ENCODE measurements around the gene MAN2A1.

Gene MAN2A1

DNA sequence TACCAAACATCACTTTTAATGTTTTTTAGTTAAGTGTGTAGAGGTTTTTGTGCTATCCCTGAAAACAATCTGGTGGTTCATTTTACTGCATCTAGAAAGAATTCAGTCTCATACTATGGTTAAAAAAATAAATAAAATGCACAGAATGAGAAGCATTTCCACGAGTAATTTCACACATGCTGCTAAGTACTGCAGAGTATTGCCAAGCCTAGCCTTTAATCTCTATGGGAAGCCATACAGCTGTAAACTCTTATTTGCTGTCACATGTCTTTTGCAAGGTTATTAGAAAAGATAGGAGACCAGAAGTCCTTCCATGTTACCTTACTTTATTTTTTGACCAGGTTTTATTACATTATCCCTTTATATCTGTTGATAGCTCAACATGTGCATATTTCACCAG is 37.6 kb upstream of the MAN2A1 start:
- TF ChIP-seq, protein P1, sequence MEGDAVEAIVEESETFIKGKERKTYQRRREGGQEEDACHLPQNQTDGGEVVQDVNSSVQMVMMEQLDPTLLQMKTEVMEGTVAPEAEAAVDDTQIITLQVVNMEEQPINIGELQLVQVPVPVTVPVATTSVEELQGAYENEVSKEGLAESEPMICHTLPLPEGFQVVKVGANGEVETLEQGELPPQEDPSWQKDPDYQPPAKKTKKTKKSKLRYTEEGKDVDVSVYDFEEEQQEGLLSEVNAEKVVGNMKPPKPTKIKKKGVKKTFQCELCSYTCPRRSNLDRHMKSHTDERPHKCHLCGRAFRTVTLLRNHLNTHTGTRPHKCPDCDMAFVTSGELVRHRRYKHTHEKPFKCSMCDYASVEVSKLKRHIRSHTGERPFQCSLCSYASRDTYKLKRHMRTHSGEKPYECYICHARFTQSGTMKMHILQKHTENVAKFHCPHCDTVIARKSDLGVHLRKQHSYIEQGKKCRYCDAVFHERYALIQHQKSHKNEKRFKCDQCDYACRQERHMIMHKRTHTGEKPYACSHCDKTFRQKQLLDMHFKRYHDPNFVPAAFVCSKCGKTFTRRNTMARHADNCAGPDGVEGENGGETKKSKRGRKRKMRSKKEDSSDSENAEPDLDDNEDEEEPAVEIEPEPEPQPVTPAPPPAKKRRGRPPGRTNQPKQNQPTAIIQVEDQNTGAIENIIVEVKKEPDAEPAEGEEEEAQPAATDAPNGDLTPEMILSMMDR (IDR thresholded peaks at IDR 0.05; ENCODE audit: extremely low read depth, missing control alignments) = no peak
- DNase-seq (ENCODE audit: low spot score) = no peak

DNA sequence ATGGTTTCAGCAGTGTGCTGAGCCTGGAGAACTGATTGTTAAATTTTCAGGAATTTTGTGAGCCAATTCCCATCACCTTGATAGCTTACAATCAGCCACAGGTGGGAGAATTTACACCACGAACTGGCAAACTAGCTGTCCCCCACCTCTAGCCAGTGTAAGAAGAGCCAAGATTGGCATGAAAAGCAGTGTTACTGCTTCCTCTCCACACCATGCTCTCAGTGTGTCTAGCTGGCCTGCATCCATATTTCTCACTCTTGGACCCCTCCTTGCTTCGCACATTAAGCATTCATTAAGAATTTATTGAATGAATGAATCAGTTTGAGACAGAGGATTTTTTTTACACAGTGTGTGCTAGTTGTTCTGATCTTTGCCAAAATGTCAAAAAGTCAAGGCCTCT is 36.7 kb upstream of the MAN2A1 start:
- no peak for DNase-seq (ENCODE audit: low spot score)
- TF ChIP-seq, protein P1 (IDR thresholded peaks at IDR 0.05; ENCODE audit: extremely low read depth, missing control alignments) = no peak

DNA sequence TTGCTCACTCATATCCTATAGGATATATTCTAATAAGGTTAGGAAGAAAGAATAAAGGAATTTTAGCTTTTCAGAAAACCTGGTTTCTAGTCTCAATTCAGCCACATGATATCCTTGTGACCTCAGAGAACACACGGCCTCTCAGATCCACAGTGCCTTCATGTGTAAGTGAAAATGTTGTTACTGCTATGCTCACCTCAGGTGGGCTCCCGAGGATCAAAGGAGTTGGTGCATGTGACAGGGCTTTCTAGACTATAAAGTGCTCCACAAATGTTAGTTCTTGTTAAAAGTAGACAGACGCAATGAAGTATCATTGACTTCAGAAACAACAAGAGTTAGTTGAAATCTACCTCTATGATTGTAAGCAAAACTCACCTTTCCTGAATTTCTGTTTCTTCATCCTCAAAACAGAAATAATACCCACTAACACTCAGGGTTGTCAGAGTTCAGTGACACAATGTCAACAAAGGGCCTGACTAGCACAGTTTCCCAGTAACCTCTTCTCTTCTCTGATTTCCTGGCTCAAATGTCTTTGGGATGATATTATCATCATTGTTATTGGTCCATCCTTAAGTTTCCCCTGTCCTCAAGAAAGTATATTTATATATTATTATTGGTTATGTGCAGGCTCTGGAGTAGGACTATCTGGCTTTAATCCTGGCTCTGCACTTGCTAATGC is 36.0 kb upstream of the MAN2A1 start:
- DNase-seq (ENCODE audit: low spot score) = no peak
- TF ChIP-seq, protein P1 (IDR thresholded peaks at IDR 0.05; ENCODE audit: extremely low read depth, missing control alignments) = no peak

DNA sequence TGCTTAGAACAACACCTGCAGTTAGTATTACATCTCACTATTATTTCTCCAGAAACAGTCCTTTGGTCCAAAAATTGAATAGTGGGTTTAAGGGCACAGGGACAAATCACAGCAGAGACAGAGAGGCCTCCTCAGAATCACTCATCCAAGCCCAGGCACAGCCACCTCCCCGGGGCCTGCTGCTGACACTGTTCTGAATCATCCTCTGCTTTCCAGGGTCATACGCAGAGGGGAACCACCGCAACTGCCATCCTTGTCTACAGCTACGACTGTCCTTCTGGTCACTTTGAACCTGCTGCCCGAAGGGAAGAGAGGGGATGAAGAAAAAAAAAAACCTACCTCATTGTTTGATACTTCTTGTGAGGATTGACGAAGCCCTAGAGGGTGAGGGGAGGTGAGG is 35.3 kb upstream of the MAN2A1 start:
- DNase-seq (ENCODE audit: low spot score) = no peak

DNA sequence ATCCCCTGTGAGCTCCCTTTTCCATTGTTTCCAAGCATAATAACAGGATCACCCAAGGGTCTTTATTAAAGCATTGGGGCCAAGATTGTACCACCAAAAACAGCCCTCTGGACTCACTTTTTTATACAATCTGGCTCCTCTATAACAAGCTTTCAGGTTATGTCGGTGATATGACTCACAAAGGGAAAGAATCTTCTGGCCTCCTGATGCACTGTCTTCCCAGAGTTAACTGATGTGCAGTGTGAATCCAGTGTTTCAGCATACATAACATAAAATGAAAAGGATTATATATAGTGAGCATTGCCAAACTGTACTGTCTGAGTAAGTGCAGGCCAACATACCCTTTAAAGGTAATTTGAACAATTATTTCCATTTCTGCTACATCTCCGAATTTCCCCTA is 33.9 kb upstream of the MAN2A1 start:
- no peak for DNase-seq (ENCODE audit: low spot score)
- TF ChIP-seq, protein P1 (IDR thresholded peaks at IDR 0.05; ENCODE audit: extremely low read depth, missing control alignments) = no peak

More for the DNA sequence above, 35.3 kb upstream of the MAN2A1 start:
- TF ChIP-seq, protein P1 (IDR thresholded peaks at IDR 0.05; ENCODE audit: extremely low read depth, missing control alignments) = no peak

DNA sequence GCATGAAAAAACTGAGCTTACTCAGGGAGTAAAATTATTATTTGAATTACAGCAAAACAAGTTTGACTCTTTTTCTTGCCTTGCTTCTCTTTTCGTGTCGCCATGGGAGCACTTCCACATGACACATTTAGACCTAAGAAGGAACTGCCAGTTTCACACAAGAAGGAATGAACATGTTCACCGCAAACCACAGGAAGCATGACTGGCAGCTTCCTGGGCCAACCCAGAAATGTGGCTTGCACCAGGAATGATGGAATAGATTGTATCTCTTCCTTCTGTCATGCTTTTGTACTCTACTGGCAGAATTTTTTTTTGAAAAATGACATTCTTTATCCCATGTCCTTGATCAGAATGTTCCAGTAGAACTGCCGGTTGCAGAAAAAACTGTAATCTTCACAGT is 32.9 kb upstream of the MAN2A1 start:
- DNase-seq (ENCODE audit: low spot score) = no peak
- TF ChIP-seq, protein P1 (IDR thresholded peaks at IDR 0.05; ENCODE audit: extremely low read depth, missing control alignments) = no peak

DNA sequence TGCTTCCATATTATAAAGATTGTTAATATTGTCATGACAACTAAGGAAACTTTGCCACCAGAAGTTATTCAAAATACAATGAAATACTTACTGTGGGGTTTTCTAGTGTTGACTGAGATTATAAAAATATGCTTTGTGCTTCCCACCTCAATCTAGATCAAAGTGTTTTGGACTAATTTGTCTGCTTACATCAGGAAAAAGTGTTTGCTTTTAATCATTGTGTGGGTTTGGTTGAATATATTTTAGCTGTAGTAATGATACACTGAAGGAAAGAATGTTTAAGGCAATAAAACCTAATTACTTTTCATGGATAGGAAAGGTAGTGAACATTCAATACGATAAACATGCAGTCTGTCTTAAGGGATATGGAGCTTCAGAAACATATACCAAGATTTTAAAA is 29.8 kb upstream of the MAN2A1 start:
- TF ChIP-seq, protein P1 (IDR thresholded peaks at IDR 0.05; ENCODE audit: extremely low read depth, missing control alignments) = no peak
- DNase-seq (ENCODE audit: low spot score) = no peak

Measured in GM20000 (cell line).